CD14-positive monocyte (primary cell): Measurements from ENCODE around the gene C3orf20. TPM values are rescaled to one million over a fixed set of nuclear protein-coding genes. Genes with fewer than 3 reads are reported as not detected.

ENCODE experiments used
- DNase-seq, 3 donors: peaks; one replicate each; pipeline ENCODE4 v3.0.0-alpha.2; 2011 to 2022
- H2AFZ ChIP-seq: 2 replicates; pipeline ENCODE4 v1.6.0; 2012; ENCODE audit warnings: mild to moderate bottlenecking, low read depth, low read length, inconsistent platforms; ENCODE audit not compliant: insufficient read depth, poor library complexity, severe bottlenecking
- H3K27ac ChIP-seq, 2 donors: 1 replicate in 1 of 2; 2 replicates in 1 of 2; pipeline ENCODE4 v1.5.1; 2012 to 2013; ENCODE audit warnings: low read length in 2 of 2, control low read depth in 1 of 2, inconsistent platforms in 1 of 2, low read depth in 1 of 2, mild to moderate bottlenecking in 1 of 2
- H3K27me3 ChIP-seq, 2 donors: one replicate each; pipeline versions ENCODE4 v1.6.0 to v1.6.1; 2011 to 2013; ENCODE audit warnings: low read length in 2 of 2; ENCODE audit not compliant: control insufficient read depth in 2 of 2, insufficient read depth in 2 of 2
- H3K36me3 ChIP-seq, 2 donors: replicated peaks in 1 of 2; 1 replicate in 1 of 2; 2 replicates in 1 of 2; pipeline versions ENCODE4 v1.5.1 to v1.6.1; 2012 to 2013; ENCODE audit warnings: low read length in 2 of 2, control low read depth in 1 of 2, inconsistent platforms in 1 of 2, mild to moderate bottlenecking in 1 of 2; ENCODE audit not compliant: insufficient read depth in 2 of 2, control insufficient read depth in 1 of 2
- H3K4me1 ChIP-seq, 2 donors: 1 replicate in 1 of 2; 2 replicates in 1 of 2; pipeline versions ENCODE4 v1.5.1 to v1.6.1; 2012 to 2013; ENCODE audit warnings: low read length in 2 of 2, control low read depth in 1 of 2, inconsistent platforms in 1 of 2, mild to moderate bottlenecking in 1 of 2, moderate library complexity in 1 of 2; ENCODE audit not compliant: insufficient read depth in 2 of 2, control insufficient read depth in 1 of 2
- H3K4me2 ChIP-seq: replicated peaks from 2 replicates; pipeline ENCODE3; 2012; ENCODE audit warnings: low read length, moderate library complexity, mild to moderate bottlenecking; ENCODE audit not compliant: poor library complexity, severe bottlenecking; ENCODE audit errors: extremely low read depth
- H3K4me3 ChIP-seq, 3 experiments: fragments of 200-600 bp in 1 of 3; sonication (generic) in 1 of 3; replicated peaks in 1 of 3; 1 replicate in 2 of 3; 2 replicates in 1 of 3; pipeline ENCODE4 v1.5.1; 2011 to 2013; ENCODE audit warnings: low read length in 3 of 3, mild to moderate bottlenecking in 3 of 3, control low read depth in 2 of 3, low read depth in 2 of 3, inconsistent platforms in 1 of 3, moderate library complexity in 1 of 3
- H3K79me2 ChIP-seq: 2 replicates; pipeline ENCODE4 v1.6.0; 2012; ENCODE audit warnings: mild to moderate bottlenecking, control low read depth, inconsistent platforms, low read length, moderate library complexity; ENCODE audit not compliant: insufficient read depth
- H3K9ac ChIP-seq: 2 replicates; pipeline ENCODE4 v1.6.0; 2017; ENCODE audit warnings: low read length, mild to moderate bottlenecking; ENCODE audit not compliant: insufficient read depth, poor library complexity, severe bottlenecking
- H3K9me3 ChIP-seq, 2 donors: replicated peaks in 1 of 2; 1 replicate in 1 of 2; 2 replicates in 1 of 2; pipeline versions ENCODE4 v1.5.1 to v1.6.1; 2012 to 2013; ENCODE audit warnings: low read length in 2 of 2, control low read depth in 1 of 2; ENCODE audit not compliant: control insufficient read depth in 1 of 2, insufficient read depth in 1 of 2
- H4K20me1 ChIP-seq: 2 replicates; pipeline ENCODE4 v1.6.0; 2012; ENCODE audit warnings: mild to moderate bottlenecking, low read length, control low read depth, moderate library complexity; ENCODE audit not compliant: insufficient read depth
- H3K27ac Mint-ChIP-seq, 7 donors: one replicate each; pipeline ENCODE4 v1.8.0; 2020; ENCODE audit warnings: mild to moderate bottlenecking in 7 of 7, mixed read lengths in 7 of 7, moderate library complexity in 6 of 7, inconsistent platforms in 2 of 7
- H3K27me3 Mint-ChIP-seq, 3 donors: one replicate each; pipeline ENCODE4 v1.8.0; 2021 to 2022; ENCODE audit warnings: low read depth in 3 of 3, mild to moderate bottlenecking in 3 of 3, mixed read lengths in 3 of 3, moderate library complexity in 3 of 3, inconsistent platforms in 1 of 3
- H3K36me3 Mint-ChIP-seq, 2 donors: one replicate each; pipeline ENCODE4 v1.8.0; 2020; ENCODE audit warnings: mixed read lengths in 2 of 2, inconsistent platforms in 1 of 2, mild to moderate bottlenecking in 1 of 2
- H3K4me1 Mint-ChIP-seq: one replicate; pipeline ENCODE4 v1.8.0; 2020; ENCODE audit warnings: mild to moderate bottlenecking, mixed read lengths
- H3K4me3 Mint-ChIP-seq, 2 donors: one replicate each; pipeline ENCODE4 v1.8.0; 2020; ENCODE audit warnings: mild to moderate bottlenecking in 2 of 2, mixed read lengths in 2 of 2, moderate library complexity in 1 of 2
- H3K9me3 Mint-ChIP-seq, 7 donors: one replicate each; pipeline ENCODE4 v1.8.0; 2020 to 2022; ENCODE audit warnings: mixed read lengths in 7 of 7, mild to moderate bottlenecking in 6 of 7, moderate library complexity in 6 of 7, inconsistent platforms in 2 of 7
- WGBS: methylation state at CpG from one replicate; pipeline ENCODE4 v1.1.5; 2013; ENCODE audit warnings: missing lambda C conversion rate; ENCODE audit not compliant: insufficient coverage; 5-methylcytosine and 5-hydroxymethylcytosine counted together
- intact Hi-C, 2 donors: fragments of 100-400 bp; cut with micrococcal nuclease; formaldehyde crosslinking; loops; one replicate each; pipeline versions ENCODE4 v1.15.0 to v1.15.1; 2023
- polyA plus RNA-seq, 3 donors: library from polyadenylated mRNA; depleted of rRNA in 1 of 3; unstranded in 2 of 3; stranded (reverse) in 1 of 3; fragments of 300-500 nt in 2 of 3; fragments of >200 nt in 1 of 3; fragmentation: Illumina TruSeq in 2 of 3; gene quantifications; 1 replicate in 2 of 3; 2 replicates in 1 of 3; pipeline ENCODE4 v1.2.3, GENCODE V29; 2012 to 2021
- TF ChIP-seq, protein P1 (sequence below): fragments of 200-600 bp; IDR thresholded peaks from one replicate; pipeline ENCODE4 v1.8.0; 2022; ENCODE audit warnings: antibody characterized with exemption, mild to moderate bottlenecking

Gene C3orf20
- polyA plus RNA-seq, 3 donors = 0.11 TPM; not detected in 2

DNA sequence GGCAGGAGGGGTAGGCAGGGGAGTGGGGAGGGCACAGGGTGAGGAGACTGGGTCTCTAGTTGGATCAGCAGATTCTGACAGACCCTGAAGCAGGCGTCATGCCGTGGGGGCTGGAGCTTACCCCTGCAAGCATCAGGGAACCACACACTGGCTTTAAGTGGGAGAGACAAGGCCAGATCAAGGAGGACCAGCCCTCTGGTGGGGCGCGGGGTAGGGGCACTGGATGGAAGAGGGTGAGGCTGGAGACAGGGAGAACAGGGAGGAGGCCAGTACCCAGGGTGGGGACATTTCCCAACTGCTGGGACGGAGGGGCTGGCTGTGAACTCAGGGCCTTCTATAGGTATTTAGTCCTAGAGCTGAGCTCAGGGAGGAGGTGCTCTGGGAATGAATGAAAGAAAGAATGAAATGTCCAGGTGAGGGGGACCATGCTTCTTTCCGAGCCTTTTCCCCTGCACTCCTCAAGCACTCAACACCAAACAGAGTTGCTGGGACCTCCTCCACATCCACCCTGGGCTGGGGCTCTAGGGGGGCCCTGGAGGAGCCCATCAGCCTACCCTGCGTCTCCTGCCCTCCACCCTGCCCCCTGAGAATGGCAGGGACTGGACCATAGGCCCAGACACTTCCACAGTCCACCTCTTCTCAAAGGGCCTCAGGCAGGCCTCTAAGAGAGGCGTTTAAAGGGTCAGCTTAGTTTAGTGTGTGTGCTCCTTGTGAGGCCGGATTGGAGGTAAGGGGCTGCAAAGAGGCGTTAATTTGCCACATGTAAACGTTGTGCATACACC, 94.8 kb downstream of the C3orf20 start:
- Histone ChIP-seq H3K27me3 (no peaks in the 10 kb centered on the region), H3K79me2 (no peaks in the 10 kb centered on the region), H3K27ac (no peak overlapping the region), H3K9me3 (no peaks in the 10 kb centered on the region), H4K20me1 (no peaks in the 10 kb centered on the region), H3K9ac (no peak overlapping the region), H3K4me3 (no peak overlapping the region), H2AFZ (no peak overlapping the region), H3K4me1 (no peaks in the 10 kb centered on the region), H3K4me2 (no peak overlapping the region), H3K36me3 (no peaks in the 10 kb centered on the region)
- no peaks in the 10 kb centered on the region for H3K36me3 Mint-ChIP-seq
- H3K9me3 Mint-ChIP-seq = no peaks in the 10 kb centered on the region
- TF ChIP-seq, protein P1, sequence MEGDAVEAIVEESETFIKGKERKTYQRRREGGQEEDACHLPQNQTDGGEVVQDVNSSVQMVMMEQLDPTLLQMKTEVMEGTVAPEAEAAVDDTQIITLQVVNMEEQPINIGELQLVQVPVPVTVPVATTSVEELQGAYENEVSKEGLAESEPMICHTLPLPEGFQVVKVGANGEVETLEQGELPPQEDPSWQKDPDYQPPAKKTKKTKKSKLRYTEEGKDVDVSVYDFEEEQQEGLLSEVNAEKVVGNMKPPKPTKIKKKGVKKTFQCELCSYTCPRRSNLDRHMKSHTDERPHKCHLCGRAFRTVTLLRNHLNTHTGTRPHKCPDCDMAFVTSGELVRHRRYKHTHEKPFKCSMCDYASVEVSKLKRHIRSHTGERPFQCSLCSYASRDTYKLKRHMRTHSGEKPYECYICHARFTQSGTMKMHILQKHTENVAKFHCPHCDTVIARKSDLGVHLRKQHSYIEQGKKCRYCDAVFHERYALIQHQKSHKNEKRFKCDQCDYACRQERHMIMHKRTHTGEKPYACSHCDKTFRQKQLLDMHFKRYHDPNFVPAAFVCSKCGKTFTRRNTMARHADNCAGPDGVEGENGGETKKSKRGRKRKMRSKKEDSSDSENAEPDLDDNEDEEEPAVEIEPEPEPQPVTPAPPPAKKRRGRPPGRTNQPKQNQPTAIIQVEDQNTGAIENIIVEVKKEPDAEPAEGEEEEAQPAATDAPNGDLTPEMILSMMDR = no peak
- peaks cover 3% of the 10 kb centered on the region for H3K4me1 Mint-ChIP-seq
- intact Hi-C loops = no loop called here
- no peak overlapping the region for H3K4me3 Mint-ChIP-seq
- H3K27me3 Mint-ChIP-seq = peaks cover 0 to 2% (median 1%) of the 10 kb centered on the region in 3 donors
- WGBS = 91% methylated on average over 8 of the region's 11 CpGs
- DNase-seq = no peak
- no peak overlapping the region for H3K27ac Mint-ChIP-seq

GRCh38 chr3:14770591-14770990, 95.7 kb downstream of the C3orf20 start:
- Histone ChIP-seq H4K20me1 (no peaks in the 10 kb centered on the region), H3K4me2 (no peak overlapping the region), H3K9ac (no peak overlapping the region), H2AFZ (no peak overlapping the region), H3K27me3 (no peaks in the 10 kb centered on the region), H3K79me2 (no peaks in the 10 kb centered on the region), H3K9me3 (no peaks in the 10 kb centered on the region), H3K4me1 (no peaks in the 10 kb centered on the region), H3K27ac (no peak overlapping the region), H3K4me3 (no peak overlapping the region), H3K36me3 (no peaks in the 10 kb centered on the region)
- H3K36me3 Mint-ChIP-seq = no peaks in the 10 kb centered on the region
- WGBS = 90% methylated on average over 5 of the region's 7 CpGs
- TF ChIP-seq, protein P1 = no peak
- intact Hi-C loops = no loop called here
- no peak overlapping the region for H3K4me3 Mint-ChIP-seq
- H3K27ac Mint-ChIP-seq = no peak overlapping the region
- no peaks in the 10 kb centered on the region for H3K9me3 Mint-ChIP-seq
- no peak for DNase-seq
- peaks cover 3% of the 10 kb centered on the region for H3K4me1 Mint-ChIP-seq
- peaks cover 0 to 2% (median 0%) of the 10 kb centered on the region in 3 donors for H3K27me3 Mint-ChIP-seq
